Measurements from ENCODE around the gene CMTM1. TPM values are rescaled to one million over a fixed set of nuclear protein-coding genes. Genes with fewer than 3 reads are reported as not detected.

CMTM1 gene
- total and polyA plus RNA-seq, 2 donors (not counting 3 experiments of a cell fraction or from before 2014, with no cell fraction given) = 3.0 to 12.3 TPM

DNA sequence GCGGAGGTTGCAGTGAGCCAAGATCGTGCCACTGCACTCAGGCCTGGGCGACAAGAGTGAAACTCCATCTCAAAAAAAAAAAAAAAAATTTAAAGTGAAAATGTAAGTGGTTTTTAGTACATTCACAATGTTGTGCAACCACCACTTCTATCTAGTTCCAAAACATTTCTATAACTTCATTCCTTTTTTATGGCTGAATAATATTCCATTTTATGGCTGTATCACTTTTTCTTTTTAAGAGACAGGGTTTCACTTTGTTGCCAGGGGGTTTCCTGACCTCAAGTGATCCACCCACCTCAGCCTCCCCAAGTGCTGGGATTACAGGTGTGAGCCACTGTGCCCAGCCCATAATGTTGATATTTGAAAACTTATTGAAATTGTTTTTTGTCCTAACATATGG, 26.6 kb downstream of the CMTM1 start:
- DNase-seq (ENCODE audit: low read depth, low spot score) (no peak), FAIRE-seq (no peak)
- peaks cover 0 to 9% of the 10 kb centered on the region in 2 experiments for H3K27me3 ChIP-seq (ENCODE audit: control insufficient read depth in 2 of 2, insufficient read depth in 2 of 2, low read length in 2 of 2)
- ChIA-PET CTCF (no interaction called here), POLR2A (no interaction called here)
- no peak overlapping the region for H2AFZ ChIP-seq (ENCODE audit: low read depth, low read length)
- no peak overlapping the region for H3K4me2 ChIP-seq (ENCODE audit: insufficient read depth, low read length)
- no peak for TF ChIP-seq POLR2A (IDR thresholded peaks at IDR 0.05; ENCODE audit: low read depth, low read length)
- no peak for TF ChIP-seq JUN (IDR thresholded peaks at IDR 0.05; ENCODE audit: borderline replicate concordance, insufficient read depth, insufficient read length, low read depth)
- TF ChIP-seq EZH2 (IDR thresholded peaks at IDR 0.05; ENCODE audit: borderline replicate concordance, low read depth, low read length, severe bottlenecking) = no peak
- TF ChIP-seq, protein P1, sequence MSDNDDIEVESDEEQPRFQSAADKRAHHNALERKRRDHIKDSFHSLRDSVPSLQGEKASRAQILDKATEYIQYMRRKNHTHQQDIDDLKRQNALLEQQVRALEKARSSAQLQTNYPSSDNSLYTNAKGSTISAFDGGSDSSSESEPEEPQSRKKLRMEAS (IDR thresholded peaks at IDR 0.05; ENCODE audit: insufficient read depth, insufficient read length) = no peak
- TF ChIP-seq MYC (IDR thresholded peaks at IDR 0.05; ENCODE audit: low read depth, low read length) = no peak
- TF ChIP-seq GATA2 (IDR thresholded peaks at IDR 0.05; ENCODE audit: insufficient read depth, insufficient read length, low read depth, low read length) = no peak
- no peak for TF ChIP-seq POLR2AphosphoS5 (IDR thresholded peaks at IDR 0.05; ENCODE audit: insufficient read depth, low read depth, low read length)
- TF ChIP-seq, protein P2, sequence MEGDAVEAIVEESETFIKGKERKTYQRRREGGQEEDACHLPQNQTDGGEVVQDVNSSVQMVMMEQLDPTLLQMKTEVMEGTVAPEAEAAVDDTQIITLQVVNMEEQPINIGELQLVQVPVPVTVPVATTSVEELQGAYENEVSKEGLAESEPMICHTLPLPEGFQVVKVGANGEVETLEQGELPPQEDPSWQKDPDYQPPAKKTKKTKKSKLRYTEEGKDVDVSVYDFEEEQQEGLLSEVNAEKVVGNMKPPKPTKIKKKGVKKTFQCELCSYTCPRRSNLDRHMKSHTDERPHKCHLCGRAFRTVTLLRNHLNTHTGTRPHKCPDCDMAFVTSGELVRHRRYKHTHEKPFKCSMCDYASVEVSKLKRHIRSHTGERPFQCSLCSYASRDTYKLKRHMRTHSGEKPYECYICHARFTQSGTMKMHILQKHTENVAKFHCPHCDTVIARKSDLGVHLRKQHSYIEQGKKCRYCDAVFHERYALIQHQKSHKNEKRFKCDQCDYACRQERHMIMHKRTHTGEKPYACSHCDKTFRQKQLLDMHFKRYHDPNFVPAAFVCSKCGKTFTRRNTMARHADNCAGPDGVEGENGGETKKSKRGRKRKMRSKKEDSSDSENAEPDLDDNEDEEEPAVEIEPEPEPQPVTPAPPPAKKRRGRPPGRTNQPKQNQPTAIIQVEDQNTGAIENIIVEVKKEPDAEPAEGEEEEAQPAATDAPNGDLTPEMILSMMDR (IDR thresholded peaks at IDR 0.05; ENCODE audit: extremely low read depth in 1 of 2, insufficient read depth in 1 of 2, low read depth in 1 of 2, low read length in 2 of 2) = no peak
- no peak for TF ChIP-seq FOS (IDR thresholded peaks at IDR 0.05; ENCODE audit: borderline replicate concordance, insufficient read depth, low read length)
- H3K36me3 ChIP-seq (ENCODE audit: control insufficient read depth in 2 of 2, extremely low read depth in 1 of 2, insufficient read depth in 2 of 2, low read length in 2 of 2) = no peaks in the 10 kb centered on the region
- H3K4me3 ChIP-seq (replicated peaks in 1 of 3; ENCODE audit: insufficient read depth in 1 of 3, low read depth in 1 of 3, low read length in 3 of 3) = no peak overlapping the region
- H3K79me2 ChIP-seq (ENCODE audit: control insufficient read depth, insufficient read depth, low read length) = no peaks in the 10 kb centered on the region
- dilution Hi-C loops (cut with MboI; ENCODE audit: extremely low pct_ligation_motif_present, low sequenced_read_pairs) (no loop called here), intact Hi-C loops (cut with micrococcal nuclease) (no loop called here)
- no peak overlapping the region for H3K9ac ChIP-seq (replicated peaks; ENCODE audit: extremely low read depth, insufficient read depth, low read length)
- no peak overlapping the region for H3K27ac ChIP-seq (ENCODE audit: insufficient read depth, low read depth, low read length)
- no peaks in the 10 kb centered on the region for H3K9me3 ChIP-seq (replicated peaks; ENCODE audit: control insufficient read depth, insufficient read depth, low read length)
- BruUV-seq (replicated peaks) = no TSS peak
- no peaks in the 10 kb centered on the region for H4K20me1 ChIP-seq (replicated peaks; ENCODE audit: control insufficient read depth, extremely low read depth, insufficient read depth, low read length)
- H3K4me1 ChIP-seq (ENCODE audit: control insufficient read depth, extremely low read depth, insufficient read depth, low read length) = no peaks in the 10 kb centered on the region
- H3K9me1 ChIP-seq (replicated peaks; ENCODE audit: control insufficient read depth, extremely low read depth, insufficient read depth, low read length) = no peaks in the 10 kb centered on the region

Measured in endothelial cell of umbilical vein (primary cell).